ES-I3 (cell line): ENCODE measurements around the gene DNAL4.

ENCODE experiments used
- H3K36me3 ChIP-seq: 2 replicates; pipeline ENCODE4 v1.6.1; 2013; ENCODE audit warnings: mild to moderate bottlenecking, low read length, control low read depth, moderate library complexity; ENCODE audit not compliant: insufficient read depth
- H3K4me1 ChIP-seq: 2 replicates; pipeline ENCODE4 v1.6.1; 2013; ENCODE audit warnings: mild to moderate bottlenecking, control low read depth, low read length; ENCODE audit not compliant: insufficient read depth
- H3K9ac ChIP-seq: 2 replicates; pipeline ENCODE4 v1.6.1; 2013; ENCODE audit warnings: low read depth, mild to moderate bottlenecking, low read length, moderate library complexity
- H3K9me3 ChIP-seq: 2 replicates; pipeline ENCODE4 v1.6.1; 2013; ENCODE audit warnings: mild to moderate bottlenecking, low read length, moderate library complexity; ENCODE audit not compliant: control insufficient read depth, insufficient read depth

DNAL4 gene

GRCh38 chr22:38767313-38767712, 26.6 kb downstream of the DNAL4 start:
- Histone ChIP-seq H3K36me3 (no peaks in the 10 kb centered on the region), H3K9me3 (no peaks in the 10 kb centered on the region), H3K4me1 (no peaks in the 10 kb centered on the region), H3K9ac (no peak overlapping the region)

- no peak overlapping the region for H3K9ac ChIP-seq
- H3K4me1 ChIP-seq, result no peaks in the 10 kb centered on the region
- no peaks in the 10 kb centered on the region for H3K36me3 ChIP-seq
- no peaks in the 10 kb centered on the region for H3K9me3 ChIP-seq
Measured at GRCh38 chr22:38766076-38766777, 27.7 kb downstream of the DNAL4 start.

DNA sequence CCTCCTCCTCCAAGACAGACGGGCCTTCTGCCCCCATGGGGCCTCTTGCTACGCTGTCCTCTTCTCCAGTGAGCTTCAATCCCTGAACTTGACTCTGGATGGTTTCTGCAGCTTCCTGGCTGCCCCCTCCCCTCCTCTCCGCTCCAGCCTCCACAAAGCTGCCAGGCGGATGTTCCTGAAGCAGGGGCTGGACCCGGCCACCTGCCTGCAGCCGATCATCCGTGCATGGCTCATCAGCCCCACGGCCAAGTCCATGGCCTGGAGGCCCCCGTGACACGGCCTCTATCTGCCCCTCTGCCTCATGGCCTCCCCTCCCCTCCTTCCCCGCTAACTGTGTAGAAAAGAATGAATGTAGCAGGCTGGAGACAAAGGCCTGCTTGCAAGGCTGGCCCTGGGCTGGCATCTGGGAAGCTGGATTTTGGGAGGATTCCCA, 31.4 kb downstream of the DNAL4 start:
- Histone ChIP-seq H3K9ac (no peak overlapping the region), H3K36me3 (no peaks in the 10 kb centered on the region), H3K9me3 (no peaks in the 10 kb centered on the region), H3K4me1 (peaks cover 6% of the 10 kb centered on the region; the same call in 1 of the 2 replicates)

GRCh38 chr22:38761202-38762162, 32.5 kb downstream of the DNAL4 start:
- H3K9me3 ChIP-seq, result no peaks in the 10 kb centered on the region
- H3K9ac ChIP-seq, result no peak overlapping the region
- H3K36me3 ChIP-seq, result no peaks in the 10 kb centered on the region
- peaks cover 12% of the 10 kb centered on the region; the same call in 1 of the 2 replicates for H3K4me1 ChIP-seq

DNA sequence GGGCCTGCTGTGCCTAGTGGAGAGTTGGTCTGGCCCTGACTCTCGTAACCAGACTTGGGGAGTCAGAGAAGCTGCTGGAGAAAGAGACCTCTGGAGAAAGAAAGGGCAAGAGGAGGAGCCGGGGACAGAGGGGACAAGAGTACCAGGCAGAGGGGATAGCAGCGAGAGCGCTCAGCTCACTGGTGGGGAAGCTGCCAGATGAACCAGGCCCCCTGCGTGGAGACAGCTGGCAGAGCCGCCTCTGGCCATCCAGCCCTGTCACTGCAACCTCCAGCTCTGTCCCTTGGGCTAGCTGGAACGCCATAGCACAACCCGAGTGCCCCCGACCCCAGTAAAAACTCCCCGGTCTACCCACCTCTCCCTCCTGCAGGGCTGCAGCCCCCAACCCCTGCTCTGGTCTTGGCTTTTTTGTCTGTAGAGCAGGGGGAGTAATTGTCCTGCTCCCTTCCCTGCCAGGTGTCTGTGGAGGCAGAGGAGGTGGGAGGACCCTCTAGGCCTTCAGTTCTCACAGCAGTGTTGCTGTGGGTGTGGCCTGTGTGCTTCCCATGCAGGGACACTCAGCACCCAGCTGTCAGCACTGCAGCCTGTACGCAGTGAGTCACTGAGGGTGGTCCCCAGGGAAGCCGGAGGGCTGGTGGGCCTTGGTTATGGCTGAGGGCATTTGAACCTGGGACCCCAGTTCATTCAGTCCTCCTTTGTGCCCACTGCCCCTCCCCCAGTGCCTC, 33.3 kb downstream of the DNAL4 start:
- H3K9me3 ChIP-seq, result no peaks in the 10 kb centered on the region
- peaks cover 13% of the 10 kb centered on the region; the same call in 1 of the 2 replicates for H3K4me1 ChIP-seq
- no peaks in the 10 kb centered on the region for H3K36me3 ChIP-seq
- no peak overlapping the region for H3K9ac ChIP-seq

DNA sequence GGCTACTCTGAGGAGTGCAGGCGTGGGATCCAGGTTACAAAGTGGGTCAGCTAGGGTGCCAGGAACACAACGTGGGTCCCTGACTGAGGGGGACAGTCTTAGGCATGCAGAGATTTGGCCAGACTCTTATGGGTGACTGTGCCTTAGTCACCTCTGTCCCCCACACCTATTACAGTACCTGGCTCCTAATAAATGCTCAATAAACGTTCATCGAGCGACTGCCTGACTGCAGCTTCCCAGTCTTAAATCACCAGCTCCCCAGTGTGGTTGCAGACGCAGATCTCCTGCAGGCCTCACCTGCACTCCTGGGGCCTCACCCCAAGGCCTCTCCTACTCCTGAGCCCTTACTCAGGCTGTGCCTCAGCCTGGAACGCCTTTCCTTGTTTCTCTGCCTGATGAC, 34.9 kb downstream of the DNAL4 start:
- Histone ChIP-seq H3K9me3 (no peaks in the 10 kb centered on the region), H3K4me1 (peaks cover 17% of the 10 kb centered on the region; the same call in 1 of the 2 replicates), H3K9ac (no peak overlapping the region), H3K36me3 (no peaks in the 10 kb centered on the region)

DNA sequence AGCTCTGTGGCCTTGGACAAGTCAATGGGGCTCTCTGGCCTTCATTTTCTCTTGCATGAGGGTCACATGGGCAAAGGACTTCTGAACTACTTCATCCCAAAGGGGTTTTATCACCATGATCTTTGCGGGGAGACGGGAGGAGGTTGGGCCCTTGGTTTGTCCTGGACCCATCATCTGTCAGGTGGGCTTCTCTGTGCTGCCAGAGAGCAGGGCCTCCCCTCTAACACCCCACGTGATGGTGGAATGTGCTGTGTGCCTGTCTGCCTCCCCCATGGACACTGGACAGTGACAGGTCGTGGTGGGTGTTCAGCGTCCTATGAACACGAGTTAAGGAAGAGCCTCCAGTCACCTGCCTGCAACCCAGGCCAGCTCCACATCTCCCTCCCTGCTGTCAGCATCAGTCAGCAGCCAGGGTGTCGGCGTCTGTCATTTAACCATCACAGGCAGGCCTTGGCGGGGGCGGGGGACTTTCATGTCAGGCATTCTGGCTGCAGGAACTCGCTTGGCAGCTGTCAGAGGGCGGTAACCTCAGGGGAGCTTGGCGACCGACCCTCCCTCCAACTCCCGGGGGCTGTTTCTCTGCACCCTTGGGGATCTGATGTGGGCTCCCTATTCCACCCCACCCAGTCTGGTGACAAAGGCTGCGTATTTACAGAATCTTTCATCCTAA, 35.5 kb downstream of the DNAL4 start:
- Histone ChIP-seq H3K36me3 (no peaks in the 10 kb centered on the region), H3K9me3 (no peaks in the 10 kb centered on the region), H3K4me1 (peaks cover 18% of the 10 kb centered on the region; the same call in 1 of the 2 replicates), H3K9ac (no peak overlapping the region)

DNA sequence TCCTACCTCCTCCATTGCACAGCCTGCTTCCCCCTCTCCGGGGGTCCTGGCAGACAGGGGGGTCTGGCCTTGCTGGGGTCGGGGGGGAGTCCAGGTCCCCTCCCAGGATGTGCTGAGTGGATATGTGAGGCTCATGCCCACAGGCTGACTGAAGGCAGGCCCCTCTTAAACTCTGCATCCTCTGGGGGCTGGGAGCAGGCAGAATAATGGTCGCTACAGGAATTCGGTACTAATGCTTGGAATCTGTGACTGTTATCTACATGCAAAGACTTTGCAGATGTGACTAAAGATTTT, 36.5 kb downstream of the DNAL4 start:
- Histone ChIP-seq H3K4me1 (peaks cover 18% of the 10 kb centered on the region; the same call in 1 of the 2 replicates), H3K36me3 (no peaks in the 10 kb centered on the region), H3K9ac (no peak overlapping the region)

DNA sequence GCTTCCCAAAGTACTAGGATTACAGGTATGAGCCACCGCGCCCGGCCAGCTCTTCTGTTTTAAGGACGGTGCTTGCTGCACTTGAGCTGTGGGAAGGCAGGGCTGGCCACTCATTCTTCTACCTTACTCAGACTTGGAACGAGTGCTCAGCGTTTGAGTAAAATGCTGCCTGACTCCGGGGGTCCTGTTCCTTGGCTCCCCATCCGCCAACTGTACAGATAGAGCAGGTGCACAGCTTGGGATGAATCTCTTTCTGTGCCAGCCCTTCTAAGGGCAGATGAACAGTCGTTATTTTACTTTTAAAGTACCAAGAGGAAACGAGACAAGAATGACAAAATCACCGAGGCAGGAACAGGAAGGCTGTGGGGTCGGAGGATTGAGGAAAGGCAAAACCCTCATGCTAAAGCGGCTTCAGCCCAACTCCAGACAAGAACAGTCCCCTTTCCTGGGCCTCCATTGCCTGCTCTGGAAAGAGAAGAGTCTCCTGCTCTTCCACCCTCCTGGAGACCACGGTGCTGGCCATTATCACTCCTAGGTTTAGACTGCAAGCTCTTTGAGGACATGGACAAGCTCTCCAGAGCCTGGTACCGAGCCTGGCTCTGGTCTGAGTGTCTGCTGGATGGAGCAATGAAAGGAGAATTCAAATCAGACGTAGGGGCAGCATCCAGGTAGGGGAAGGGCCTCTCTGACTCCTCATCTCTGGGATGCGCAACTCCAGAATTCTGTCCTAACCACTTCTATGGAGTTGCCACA, 37.1 kb downstream of the DNAL4 start:
- H3K9ac ChIP-seq, result peak overlapping the region; percentile 92; the same call in 1 of the 2 replicates
- no peaks in the 10 kb centered on the region for H3K36me3 ChIP-seq
- no peaks in the 10 kb centered on the region for H3K9me3 ChIP-seq
- peaks cover 18% of the 10 kb centered on the region; the same call in 1 of the 2 replicates for H3K4me1 ChIP-seq

More for the DNA sequence above, 36.5 kb downstream of the DNAL4 start:
- no peaks in the 10 kb centered on the region for H3K9me3 ChIP-seq

- Histone ChIP-seq H3K9ac (peak within 1 kb of the TSS; percentile 92; the same call in 1 of the 2 replicates), H3K36me3 (no peaks in the 10 kb centered on the region), H3K9me3 (no peaks in the 10 kb centered on the region), H3K4me1 (peaks cover 18% of the 10 kb centered on the region; the same call in 1 of the 2 replicates)
Measured at GRCh38 chr22:38755911-38756532, 37.9 kb downstream of the DNAL4 start, which contains the start of gene SUN2. SUN2 (minus strand) TSS chr22:38755998; CDS start chr22:38752628, 3,370 bp downstream.

DNA sequence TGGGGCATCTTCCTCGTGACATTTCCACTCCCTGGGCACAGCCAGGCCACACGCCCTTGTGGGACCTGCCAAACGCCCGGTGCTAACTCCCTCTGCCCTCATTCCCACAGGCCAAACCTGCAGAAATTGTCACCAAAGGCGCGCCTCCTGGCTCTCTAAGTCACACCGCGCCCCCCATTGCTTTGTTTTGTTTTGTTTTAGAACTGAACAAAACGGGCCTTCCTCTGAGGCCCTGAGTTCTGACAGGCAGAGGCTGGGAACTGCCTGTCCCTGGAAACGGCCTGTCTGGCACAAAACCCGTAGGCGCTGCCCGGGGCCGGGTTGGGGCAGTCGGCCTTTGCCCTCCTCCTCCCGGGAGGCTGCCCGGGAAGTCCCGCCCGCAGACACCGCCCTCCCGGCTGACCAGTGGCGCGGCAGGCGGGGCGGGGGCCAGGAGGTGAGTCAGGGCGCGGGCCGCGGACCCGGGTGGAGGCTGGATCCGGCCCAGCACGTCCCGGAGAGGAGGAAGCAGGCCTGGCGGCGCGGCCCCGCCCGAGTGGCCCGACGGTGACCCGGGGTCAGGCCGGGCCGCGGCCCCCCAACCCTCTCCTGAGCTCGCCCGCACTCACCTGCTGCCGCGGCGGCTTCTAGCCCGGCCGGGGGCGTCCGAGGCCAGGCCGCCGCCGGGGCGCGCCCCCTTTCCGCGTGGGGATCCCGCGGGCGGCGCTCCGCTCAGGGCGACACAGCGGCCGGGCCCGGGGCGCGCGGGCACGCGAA, 38.6 kb downstream of the DNAL4 start:
- peak overlapping the region; percentile 92; the same call in 1 of the 2 replicates for H3K9ac ChIP-seq
- H3K36me3 ChIP-seq, result no peaks in the 10 kb centered on the region
- peaks cover 13% of the 10 kb centered on the region; the same call in 1 of the 2 replicates for H3K4me1 ChIP-seq
- H3K9me3 ChIP-seq, result no peaks in the 10 kb centered on the region

- Histone ChIP-seq H3K9me3 (no peaks in the 10 kb centered on the region), H3K9ac (peak overlapping the region; percentile 92; the same call in 1 of the 2 replicates), H3K4me1 (peaks cover 12% of the 10 kb centered on the region; the same call in 1 of the 2 replicates), H3K36me3 (no peaks in the 10 kb centered on the region)
Measured at GRCh38 chr22:38754751-38755154, 39.2 kb downstream of the DNAL4 start.
